Nephron progenitor cell (in vitro differentiated cells): ENCODE results near the gene RASSF5.

ENCODE experiments used
- DNase-seq: peaks from one replicate; pipeline ENCODE4 v3.0.0; 2021
- H3K27ac Mint-ChIP-seq: 2 replicates; pipeline ENCODE4 v1.8.0; 2021; ENCODE audit warnings: mild to moderate bottlenecking, moderate library complexity, mixed read lengths
- H3K27me3 Mint-ChIP-seq: 2 replicates; pipeline ENCODE4 v1.8.0; 2021; ENCODE audit warnings: mild to moderate bottlenecking, low read depth, mixed read lengths; ENCODE audit not compliant: poor library complexity
- H3K36me3 Mint-ChIP-seq: 2 replicates; pipeline ENCODE4 v1.8.0; 2021; ENCODE audit warnings: low read depth, mixed read lengths
- H3K4me1 Mint-ChIP-seq: 2 replicates; pipeline ENCODE4 v1.8.0; 2021; ENCODE audit warnings: mixed read lengths
- H3K4me3 Mint-ChIP-seq: 2 replicates; pipeline ENCODE4 v1.8.0; 2021; ENCODE audit warnings: mild to moderate bottlenecking, moderate library complexity, mixed read lengths
- H3K9me3 Mint-ChIP-seq: 2 replicates; pipeline ENCODE4 v1.8.0; 2021; ENCODE audit warnings: mild to moderate bottlenecking, moderate library complexity, mixed read lengths
- TF ChIP-seq, protein P1 (sequence below): fragments of 200-600 bp; sonication (generic); IDR thresholded peaks from 2 replicates; pipeline ENCODE4 v1.5.0; 2021; ENCODE audit warnings: antibody characterized with exemption

The RASSF5 gene

DNA sequence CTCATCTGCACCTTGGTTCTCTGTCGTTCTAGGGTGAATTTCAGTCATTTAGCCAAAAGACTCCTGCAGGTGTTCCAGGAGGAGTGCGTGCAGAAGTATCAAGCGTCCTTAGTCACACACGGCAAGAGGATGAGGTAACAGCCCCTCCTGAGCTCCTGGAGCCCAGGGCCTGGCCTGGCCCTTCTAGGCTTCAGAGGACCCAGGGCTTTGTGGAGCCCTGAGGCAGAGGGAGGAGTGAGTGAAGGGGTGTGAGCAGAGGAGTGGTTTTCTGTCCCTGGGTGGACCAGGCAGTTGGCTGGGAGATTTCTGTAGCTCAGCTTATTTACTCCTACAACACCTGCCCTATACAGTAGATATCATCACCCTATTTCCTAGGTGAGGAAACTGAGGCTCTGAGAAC is 15.7 kb upstream of the RASSF5 start:
- Mint-ChIP-seq H3K36me3 (peaks cover 11% of the 10 kb centered on the region), H3K27me3 (peaks cover 3% of the 10 kb centered on the region), H3K4me3 (no peak overlapping the region), H3K4me1 (peaks cover 35% of the 10 kb centered on the region), H3K27ac (no peak overlapping the region), H3K9me3 (no peaks in the 10 kb centered on the region)
- TF ChIP-seq, protein P1, sequence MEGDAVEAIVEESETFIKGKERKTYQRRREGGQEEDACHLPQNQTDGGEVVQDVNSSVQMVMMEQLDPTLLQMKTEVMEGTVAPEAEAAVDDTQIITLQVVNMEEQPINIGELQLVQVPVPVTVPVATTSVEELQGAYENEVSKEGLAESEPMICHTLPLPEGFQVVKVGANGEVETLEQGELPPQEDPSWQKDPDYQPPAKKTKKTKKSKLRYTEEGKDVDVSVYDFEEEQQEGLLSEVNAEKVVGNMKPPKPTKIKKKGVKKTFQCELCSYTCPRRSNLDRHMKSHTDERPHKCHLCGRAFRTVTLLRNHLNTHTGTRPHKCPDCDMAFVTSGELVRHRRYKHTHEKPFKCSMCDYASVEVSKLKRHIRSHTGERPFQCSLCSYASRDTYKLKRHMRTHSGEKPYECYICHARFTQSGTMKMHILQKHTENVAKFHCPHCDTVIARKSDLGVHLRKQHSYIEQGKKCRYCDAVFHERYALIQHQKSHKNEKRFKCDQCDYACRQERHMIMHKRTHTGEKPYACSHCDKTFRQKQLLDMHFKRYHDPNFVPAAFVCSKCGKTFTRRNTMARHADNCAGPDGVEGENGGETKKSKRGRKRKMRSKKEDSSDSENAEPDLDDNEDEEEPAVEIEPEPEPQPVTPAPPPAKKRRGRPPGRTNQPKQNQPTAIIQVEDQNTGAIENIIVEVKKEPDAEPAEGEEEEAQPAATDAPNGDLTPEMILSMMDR, result no peak
- DNase-seq, result no peak

- peaks cover 12% of the 10 kb centered on the region for H3K36me3 Mint-ChIP-seq
- DNase-seq, result no peak
- TF ChIP-seq, protein P1, result no peak
- no peaks in the 10 kb centered on the region for H3K9me3 Mint-ChIP-seq
- H3K27ac Mint-ChIP-seq, result no peak overlapping the region
- H3K4me1 Mint-ChIP-seq, result peaks cover 35% of the 10 kb centered on the region
- peaks cover under 1% of the 10 kb centered on the region for H3K27me3 Mint-ChIP-seq
- H3K4me3 Mint-ChIP-seq, result no peak overlapping the region
These were observed 14.7 kb upstream of the RASSF5 start for GRCh38 chr1:206492589-206492988.

GRCh38 chr1:206493279-206493678 is 14.1 kb upstream of the RASSF5 start:
- Mint-ChIP-seq H3K27ac (no peak overlapping the region), H3K36me3 (peaks cover 12% of the 10 kb centered on the region), H3K4me1 (peaks cover 35% of the 10 kb centered on the region), H3K4me3 (no peak overlapping the region), H3K9me3 (no peaks in the 10 kb centered on the region), H3K27me3 (no peaks in the 10 kb centered on the region)
- DNase-seq, result no peak
- TF ChIP-seq, protein P1, result no peak

DNA sequence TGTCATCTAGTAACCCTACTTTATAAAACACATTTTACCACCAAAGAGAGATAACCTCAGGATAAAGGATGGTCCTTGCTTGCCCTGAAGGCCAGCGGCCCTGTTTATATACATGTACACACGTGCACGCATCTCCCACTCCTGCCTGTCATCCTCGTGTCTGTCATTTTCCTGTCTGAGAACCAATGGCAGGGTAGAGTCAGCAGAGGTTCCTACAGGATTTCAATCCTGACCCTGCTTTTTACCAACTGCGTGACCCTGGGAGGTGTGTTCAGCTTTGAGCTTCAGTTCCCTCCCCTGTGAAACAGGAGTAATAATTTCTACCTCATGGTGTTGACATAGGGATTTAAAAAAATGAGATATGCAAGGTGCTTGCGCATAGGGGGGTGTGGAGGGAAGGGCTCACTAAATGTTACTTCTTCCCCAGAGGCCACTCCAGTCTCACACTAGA is 12.3 kb upstream of the RASSF5 start:
- H3K27ac Mint-ChIP-seq, result no peak overlapping the region
- no peak overlapping the region for H3K4me3 Mint-ChIP-seq
- peaks cover 12% of the 10 kb centered on the region for H3K36me3 Mint-ChIP-seq
- no peak for DNase-seq
- no peaks in the 10 kb centered on the region for H3K27me3 Mint-ChIP-seq
- TF ChIP-seq, protein P1, result no peak
- H3K9me3 Mint-ChIP-seq, result no peaks in the 10 kb centered on the region
- H3K4me1 Mint-ChIP-seq, result peaks cover 35% of the 10 kb centered on the region

GRCh38 chr1:206495493-206496046 is 11.8 kb upstream of the RASSF5 start:
- Mint-ChIP-seq H3K9me3 (no peaks in the 10 kb centered on the region), H3K4me3 (no peak overlapping the region), H3K27me3 (no peaks in the 10 kb centered on the region), H3K4me1 (peaks cover 30% of the 10 kb centered on the region), H3K27ac (peak overlapping the region; percentile 79), H3K36me3 (peaks cover 12% of the 10 kb centered on the region)
- TF ChIP-seq, protein P1, result no peak
- DNase-seq, result no peak

DNA sequence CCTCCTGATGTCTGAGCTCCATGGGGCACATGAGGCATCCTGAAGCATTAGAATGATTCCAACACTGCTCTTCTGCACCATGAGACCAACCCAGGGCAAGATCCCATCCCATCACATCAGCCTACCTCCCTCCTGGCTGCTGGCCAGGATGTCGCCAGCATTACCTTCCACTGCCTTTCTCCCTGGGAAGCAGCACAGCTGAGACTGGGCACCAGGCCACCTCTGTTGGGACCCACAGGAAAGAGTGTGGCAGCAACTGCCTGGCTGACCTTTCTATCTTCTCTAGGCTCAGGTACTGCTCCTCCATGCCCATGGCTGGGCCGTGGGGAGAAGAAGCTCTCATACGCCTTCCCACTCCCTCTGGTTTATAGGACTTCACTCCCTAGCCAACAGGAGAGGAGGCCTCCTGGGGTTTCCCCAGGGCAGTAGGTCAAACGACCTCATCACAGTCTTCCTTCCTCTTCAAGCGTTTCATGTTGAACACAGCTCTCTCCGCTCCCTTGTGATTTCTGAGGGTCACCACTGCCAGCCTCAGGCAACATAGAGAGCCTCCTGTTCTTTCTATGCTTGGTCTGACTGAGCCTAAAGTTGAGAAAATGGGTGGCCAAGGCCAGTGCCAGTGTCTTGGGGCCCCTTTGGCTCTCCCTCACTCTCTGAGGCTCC is 11.1 kb upstream of the RASSF5 start:
- Mint-ChIP-seq H3K9me3 (no peaks in the 10 kb centered on the region), H3K36me3 (peaks cover 12% of the 10 kb centered on the region), H3K4me1 (peaks cover 29% of the 10 kb centered on the region), H3K4me3 (no peak overlapping the region), H3K27ac (peak overlapping the region; percentile 15), H3K27me3 (peaks cover 3% of the 10 kb centered on the region)
- no peak for DNase-seq
- TF ChIP-seq, protein P1, result no peak
